Pancreas (tissue), 10 donors: ENCODE results near the gene CD200R1L. TPM values are rescaled to one million over a fixed set of nuclear protein-coding genes. Genes with fewer than 3 reads are reported as not detected.
"Not testable (repeated sequence)": the region's sequence is repeated elsewhere in the genome, so short reads cannot be mapped to it uniquely, and the experiment has no call there.

ENCODE experiments used
- ATAC-seq, 4 donors: fragments of 200-7000 bp; cut with Tn5 transposase; one replicate each; pipeline versions ENCODE4 v1.8.0 to v1.9.1; 2020; ENCODE audit warnings: mild to moderate bottlenecking in 4 of 4, moderate library complexity in 4 of 4
- DNase-seq, 6 donors: peaks; one replicate each; pipeline ENCODE4 v3.0.0-alpha.2; 2020
- FAIRE-seq: peaks from 2 replicates; lab custom pipeline; 2012; peaks lifted over from hg19 to GRCh38; lab: Jason Lieb, UNC
- H3K27ac ChIP-seq, 4 donors: fragments of 200-600 bp; sonication (generic); 1 replicate in 3 of 4; 2 replicates in 1 of 4; pipeline versions ENCODE4 v1.5.0 to v1.8.0; 2020
- H3K27me3 ChIP-seq, 4 donors: fragments of 200-600 bp; one replicate each; pipeline ENCODE4 v1.8.0; 2021
- H3K36me3 ChIP-seq, 3 donors: fragments of 200-600 bp; sonication (generic) in 1 of 3; one replicate each; pipeline versions ENCODE4 v1.5.0 to v1.8.0; 2020 to 2021
- H3K4me1 ChIP-seq, 3 donors: fragments of 200-600 bp; one replicate each; pipeline ENCODE4 v1.8.0; 2021
- H3K4me3 ChIP-seq, 4 donors: fragments of 200-600 bp; sonication (generic) in 2 of 4; one replicate each; pipeline versions ENCODE4 v1.5.0 to v1.8.0; 2020 to 2021
- H3K9me3 ChIP-seq, 4 donors: fragments of 200-600 bp; one replicate each; pipeline ENCODE4 v1.8.0; 2021
- CTCF ChIP-seq, 4 donors: fragments of 200-600 bp; sonication (generic) in 3 of 4; IDR thresholded peaks; one replicate each; pipeline versions ENCODE4 v1.5.0 to v1.8.0; 2021; ENCODE audit warnings: antibody characterized with exemption in 4 of 4
- WGBS, 2 donors: extraction: QIAGEN DNeasy Blood & Tissue Kit; methylation state at CpG; one replicate each; pipeline ENCODE4 v1.1.7; 2013; 5-methylcytosine and 5-hydroxymethylcytosine counted together
- intact Hi-C, 3 donors: fragments of 100-400 bp; cut with DNase I; formaldehyde crosslinking; loops; one replicate each; pipeline versions ENCODE4 v1.11.1 to v1.14.2; 2022
- polyA plus RNA-seq, 2 donors: library from polyadenylated mRNA; stranded (reverse); fragments of 200-250 nt; gene quantifications; one replicate each; pipeline ENCODE4 v1.2.3, GENCODE V29; 2013
- total RNA-seq, 6 donors: library from RNA; stranded (reverse); fragmentation: NEBNext Ultra II Directional in 4 of 6; extraction: Animal tissue kit (Norgen Biotek cat#: 25700) in 4 of 6; gene quantifications; one replicate each; pipeline versions ENCODE4 v1.2.1 to v1.2.4, GENCODE V29; 2021 to 2023
- donor health status: healthy with polysubstance abuse.
- donor health status: DM: no; HTN: no; CAD: no; lungs with moderate emphysema.
- donor health status: DM: no; HTN: no; CAD: no.
- donor health status: control.
- donor health status: control.
- donor health status: Bipolar disorder and iron deficiency.
- donor health status: DM: yes; HTN: yes; CAD: no.
- donor health status: DM: no; HTN: no; CAD: no.
- donor health status: DM: no; HTN: no; CAD: no.
- donor health status: DM: yes; HTN: yes; CAD: no.

CD200R1L gene
- total and polyA plus RNA-seq, 8 donors = not detected

DNA sequence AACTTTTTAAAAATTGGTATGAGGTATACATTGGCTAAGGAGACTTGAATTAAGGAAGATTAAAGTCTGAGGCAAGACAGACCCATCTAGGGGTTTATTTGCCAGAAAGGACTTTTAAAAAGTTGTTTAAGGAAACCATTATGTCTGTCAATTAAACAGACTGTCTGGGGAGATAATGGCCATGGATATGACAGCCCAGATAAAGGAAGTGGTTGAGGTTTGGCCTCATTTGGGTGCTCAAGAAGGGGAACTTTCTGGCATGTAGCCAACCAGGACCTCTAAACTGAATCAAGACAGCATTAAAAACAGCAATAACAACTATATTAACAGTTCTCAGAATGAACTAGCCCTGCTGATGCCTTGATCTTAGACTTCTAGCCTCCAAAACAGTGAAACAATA, 9.9 kb upstream of the CD200R1L start:
- FAIRE-seq = no peak
- H3K36me3 ChIP-seq = no peaks in the 10 kb centered on the region
- no peak overlapping the region for H3K4me3 ChIP-seq
- no peaks in the 10 kb centered on the region for H3K9me3 ChIP-seq
- no peaks in the 10 kb centered on the region for H3K27me3 ChIP-seq
- no peak for TF ChIP-seq CTCF (IDR thresholded peaks at IDR 0.05)
- intact Hi-C loops = no loop called here
- H3K27ac ChIP-seq = no peak overlapping the region
- DNase-seq = no peak
- no peaks in the 10 kb centered on the region for H3K4me1 ChIP-seq
- no peak for ATAC-seq

DNA sequence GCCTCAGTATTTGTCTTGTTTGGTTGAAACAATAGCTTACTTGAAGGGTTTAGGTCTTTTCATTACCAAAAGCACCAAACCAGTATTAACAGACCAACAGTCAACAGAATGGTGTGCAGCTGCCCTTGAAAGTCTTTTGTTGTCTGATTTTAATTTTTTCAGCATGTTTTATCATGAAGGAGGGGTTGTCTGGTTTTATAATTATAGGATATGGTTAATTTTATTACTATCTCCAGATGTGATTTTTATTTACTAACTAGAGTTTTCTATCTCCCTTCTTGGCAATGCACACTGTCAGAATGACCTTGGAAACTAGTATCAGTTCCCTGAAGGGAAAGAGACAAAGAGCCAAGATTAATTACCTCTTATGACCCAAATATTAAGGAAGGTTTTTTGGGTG, 9.2 kb upstream of the CD200R1L start:
- no peak for ATAC-seq
- Histone ChIP-seq H3K9me3 (no peaks in the 10 kb centered on the region), H3K4me3 (no peak overlapping the region), H3K36me3 (no peaks in the 10 kb centered on the region), H3K27ac (no peak overlapping the region), H3K4me1 (no peaks in the 10 kb centered on the region), H3K27me3 (no peaks in the 10 kb centered on the region)
- no peak for TF ChIP-seq CTCF (IDR thresholded peaks at IDR 0.05)
- intact Hi-C loops = no loop called here
- FAIRE-seq = no peak
- no peak for DNase-seq

DNA sequence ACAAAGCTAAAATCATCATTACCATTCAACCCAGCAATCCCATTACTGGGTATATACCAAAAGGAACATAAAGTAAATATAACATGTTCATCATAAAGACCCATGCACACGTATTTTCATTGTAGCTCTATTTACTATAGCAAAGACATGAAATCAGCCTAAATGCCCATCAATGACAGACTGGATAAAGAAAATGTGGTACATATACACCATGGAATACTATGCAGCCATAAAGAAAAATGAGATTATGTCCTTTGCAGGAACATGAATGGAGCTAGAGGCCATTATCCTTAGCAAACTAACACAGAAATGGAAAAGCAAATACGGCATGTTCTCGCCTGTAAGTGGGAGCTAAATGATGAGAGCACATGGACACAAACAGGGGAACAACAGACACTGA, 8.4 kb upstream of the CD200R1L start:
- H3K27ac ChIP-seq, ATAC-seq, H3K36me3 ChIP-seq, intact Hi-C loops, H3K27me3 ChIP-seq, H3K4me1 ChIP-seq, H3K9me3 ChIP-seq, FAIRE-seq, DNase-seq, H3K4me3 ChIP-seq: not testable (repeated sequence)
- WGBS, 2 donors = 50 to 51% methylated on average over 3 of the region's 3 CpGs

GRCh38 chr3:112848196-112848595, 1.5 kb upstream of the CD200R1L start:
- Histone ChIP-seq H3K9me3 (no peaks in the 10 kb centered on the region), H3K4me1 (no peaks in the 10 kb centered on the region), H3K27me3 (no peaks in the 10 kb centered on the region), H3K36me3 (no peaks in the 10 kb centered on the region), H3K27ac (no peak overlapping the region), H3K4me3 (no peak overlapping the region)
- FAIRE-seq = no peak
- TF ChIP-seq CTCF (IDR thresholded peaks at IDR 0.05) = no peak
- intact Hi-C loops = no loop called here
- no peak for ATAC-seq
- DNase-seq = no peak
- 25 to 32% methylated on average over 3 of the region's 3 CpGs for WGBS, 2 donors

- Histone ChIP-seq H3K4me3 (no peak overlapping the region), H3K9me3 (no peaks in the 10 kb centered on the region), H3K27ac (no peak overlapping the region), H3K27me3 (no peaks in the 10 kb centered on the region), H3K4me1 (no peaks in the 10 kb centered on the region), H3K36me3 (no peaks in the 10 kb centered on the region)
- intact Hi-C loops = no loop called here
- FAIRE-seq = no peak
- DNase-seq = no peak
- 61 to 65% methylated on average over 3 of the region's 3 CpGs for WGBS, 2 donors
- no peak for TF ChIP-seq CTCF (IDR thresholded peaks at IDR 0.05)
- no peak for ATAC-seq
Measured at GRCh38 chr3:112847692-112848091, 1.0 kb upstream of the CD200R1L start.

GRCh38 chr3:112845772-112846171, 892 bp downstream of the CD200R1L start:
- intact Hi-C loops = no loop called here
- no peak for TF ChIP-seq CTCF (IDR thresholded peaks at IDR 0.05)
- ATAC-seq (no peak), DNase-seq (no peak), FAIRE-seq (no peak)
- Histone ChIP-seq H3K9me3 (no peaks in the 10 kb centered on the region), H3K27me3 (no peaks in the 10 kb centered on the region), H3K36me3 (no peaks in the 10 kb centered on the region), H3K4me1 (no peaks in the 10 kb centered on the region), H3K27ac (no peak overlapping the region), H3K4me3 (no peak overlapping the region)
- WGBS, 2 donors = 35 to 43% methylated on average over 1 of the region's 1 CpG
